Heart right ventricle (tissue), 16 donors: ENCODE measurements around the gene SCGB1C2. TPM values are rescaled to one million over a fixed set of nuclear protein-coding genes. Genes with fewer than 3 reads are reported as not detected.

Experiments used
- ATAC-seq, 8 donors: fragments of 200-7000 bp; cut with Tn5 transposase; one replicate each; pipeline ENCODE4 v1.9.1; 2020; ENCODE audit warnings: mild to moderate bottlenecking in 8 of 8, moderate library complexity in 8 of 8, moderate number of reproducible peaks in 1 of 8
- DNase-seq, 2 donors: peaks; one replicate each; pipeline ENCODE4 v3.0.0-alpha.2; 2020
- H3K27ac ChIP-seq, 10 donors: fragments of 200-600 bp; sonication (generic) in 2 of 10; one replicate each; pipeline versions ENCODE4 v1.5.0 to v1.8.0; 2020 to 2022; ENCODE audit warnings: mild to moderate bottlenecking in 3 of 10
- H3K27me3 ChIP-seq, 7 donors: fragments of 200-600 bp; one replicate each; pipeline ENCODE4 v1.8.0; 2021 to 2022; ENCODE audit warnings: mild to moderate bottlenecking in 2 of 7
- H3K36me3 ChIP-seq, 9 donors: fragments of 200-600 bp; sonication (generic) in 1 of 9; one replicate each; pipeline versions ENCODE4 v1.5.0 to v1.8.0; 2020 to 2022; ENCODE audit warnings: mild to moderate bottlenecking in 2 of 9
- H3K4me1 ChIP-seq, 9 donors: fragments of 200-600 bp; sonication (generic) in 1 of 9; one replicate each; pipeline versions ENCODE4 v1.5.0 to v1.8.0; 2020 to 2022; ENCODE audit warnings: mild to moderate bottlenecking in 4 of 9
- H3K4me3 ChIP-seq, 10 donors: fragments of 200-600 bp; sonication (generic) in 2 of 10; one replicate each; pipeline versions ENCODE4 v1.5.0 to v1.8.0; 2020 to 2022; ENCODE audit warnings: mild to moderate bottlenecking in 7 of 10, moderate library complexity in 2 of 10
- H3K9me3 ChIP-seq, 11 donors: fragments of 200-600 bp in 10 of 11; sonication (generic) in 2 of 11; one replicate each; pipeline versions ENCODE4 v1.5.0 to v1.8.0; 2013 to 2022; ENCODE audit warnings: mild to moderate bottlenecking in 2 of 11, control low read depth in 1 of 11, moderate library complexity in 1 of 11
- WGBS, 2 donors: extraction: QIAGEN DNeasy Blood & Tissue Kit; methylation state at CpG; one replicate each; pipeline ENCODE4 v1.1.7; 2013; ENCODE audit warnings: inconsistent platforms in 1 of 2; 5-methylcytosine and 5-hydroxymethylcytosine counted together
- intact Hi-C, 10 donors: fragments of 100-400 bp; cut with DNase I; formaldehyde crosslinking; loops; one replicate each; pipeline versions ENCODE4 v1.11.1 to v1.14.2; 2022
- polyA plus RNA-seq, 2 donors: library from polyadenylated mRNA; stranded (reverse); fragments of 200-250 nt; gene quantifications; one replicate each; pipeline ENCODE4 v1.2.3, GENCODE V29; 2013
- total RNA-seq, 10 donors: library from RNA; stranded (reverse); fragmentation: NEBNext Ultra II Directional in 3 of 10; extraction: Animal tissue kit (Norgen Biotek cat#: 25700) in 3 of 10; gene quantifications; one replicate each; pipeline versions ENCODE4 v1.2.1 to v1.2.4, GENCODE V29; 2021 to 2023
- TF ChIP-seq, protein P1 (sequence below), 9 donors: fragments of 200-600 bp; sonication (generic) in 2 of 9; IDR thresholded peaks; one replicate each; pipeline versions ENCODE4 v1.5.0 to v1.8.0; 2021 to 2022; ENCODE audit warnings: antibody characterized with exemption in 9 of 9, mild to moderate bottlenecking in 5 of 9, moderate library complexity in 1 of 9
- donor health status: Arrhythmogenic right ventricular cardiomyopathy.
- donor health status: ischemic (EF 13 %, LVEDD 7.1; RV severe dilation, severe dysfunction).
- donor health status: healthy with polysubstance abuse.
- donor health status: DM: no; HTN: yes; CAD: no.
- donor health status: DM: no; HTN: no; CAD: no.
- donor health status: ischemic (EF 25% LVEDD 6.9; RV normal size, moderate dysfunction).
- donor health status: ischemic (EF 25% LVEDD 5.7; RV mildly dilated, moderate dysfunction).
- donor health status: healthy.
- donor health status: DM: yes; HTN: yes; CAD: no.
- donor health status: Ischemic cardiomyopathy.
- donor health status: ischemic (EF 35%, LVEDD 5.7; RV mildly dilated, moderate dysfunction).
- donor health status: nonischemic (EF 11% LVEDD 7.7; RV severe dilation, severe dysfunction).
- donor health status: DM: yes; HTN: yes; CAD: no.
- donor health status: PGD.
- donor health status: ischemic (EF 29% LVEDD 5.4; RV normal size, mild dysfunction).
- donor health status: nonischemic (EF 23%, LVEDD 6.1; RV moderate dilation, normal function).

SCGB1C2 gene
- total and polyA plus RNA-seq, 12 donors = not detected

DNA sequence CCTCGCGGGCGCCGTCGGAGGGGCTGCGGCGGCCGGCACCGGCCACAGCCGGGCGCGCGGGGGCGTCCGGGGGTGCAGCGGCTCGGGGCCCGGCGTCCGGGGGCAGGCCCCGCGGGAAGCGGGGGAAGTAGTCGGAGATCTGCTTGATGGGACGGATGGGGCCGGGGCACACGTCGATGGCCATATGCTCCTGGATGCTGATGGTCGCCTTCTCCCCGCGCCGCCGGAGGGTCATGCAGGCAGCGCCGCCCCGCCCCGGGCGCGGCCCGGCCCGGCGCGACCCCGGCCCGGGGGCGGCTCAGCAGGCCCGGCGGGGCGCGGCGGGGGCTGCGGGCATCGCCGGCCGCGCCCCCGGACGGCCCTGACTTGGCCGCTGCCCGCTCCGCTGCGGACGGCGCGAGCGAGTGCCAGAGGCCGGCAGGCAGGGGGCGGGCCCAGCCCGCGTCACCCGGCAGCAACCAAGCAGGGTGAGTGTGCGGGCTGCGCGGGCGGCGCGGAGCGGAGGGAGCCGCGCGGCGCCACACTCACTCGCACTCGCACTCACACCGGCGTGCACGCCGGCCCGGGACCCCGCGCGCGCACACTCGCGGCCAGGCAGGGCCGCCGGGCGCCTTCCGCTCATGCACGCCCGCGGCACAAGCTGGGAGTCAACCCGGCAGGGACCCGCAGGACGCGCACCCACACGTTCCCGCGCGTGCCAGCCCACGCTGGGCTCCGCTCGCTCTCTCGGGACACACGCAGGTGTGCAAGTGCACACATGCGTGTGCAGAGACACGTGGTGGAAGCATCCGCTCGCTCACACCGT lies 44.1 kb downstream of the SCGB1C2 start, which contains the start of gene DOC2B:
Gene DOC2B (minus strand): TSS at position 406 of the 805 bp plus-strand sequence. CDS start 171 bp downstream, at position 235.
- TF ChIP-seq, protein P1, sequence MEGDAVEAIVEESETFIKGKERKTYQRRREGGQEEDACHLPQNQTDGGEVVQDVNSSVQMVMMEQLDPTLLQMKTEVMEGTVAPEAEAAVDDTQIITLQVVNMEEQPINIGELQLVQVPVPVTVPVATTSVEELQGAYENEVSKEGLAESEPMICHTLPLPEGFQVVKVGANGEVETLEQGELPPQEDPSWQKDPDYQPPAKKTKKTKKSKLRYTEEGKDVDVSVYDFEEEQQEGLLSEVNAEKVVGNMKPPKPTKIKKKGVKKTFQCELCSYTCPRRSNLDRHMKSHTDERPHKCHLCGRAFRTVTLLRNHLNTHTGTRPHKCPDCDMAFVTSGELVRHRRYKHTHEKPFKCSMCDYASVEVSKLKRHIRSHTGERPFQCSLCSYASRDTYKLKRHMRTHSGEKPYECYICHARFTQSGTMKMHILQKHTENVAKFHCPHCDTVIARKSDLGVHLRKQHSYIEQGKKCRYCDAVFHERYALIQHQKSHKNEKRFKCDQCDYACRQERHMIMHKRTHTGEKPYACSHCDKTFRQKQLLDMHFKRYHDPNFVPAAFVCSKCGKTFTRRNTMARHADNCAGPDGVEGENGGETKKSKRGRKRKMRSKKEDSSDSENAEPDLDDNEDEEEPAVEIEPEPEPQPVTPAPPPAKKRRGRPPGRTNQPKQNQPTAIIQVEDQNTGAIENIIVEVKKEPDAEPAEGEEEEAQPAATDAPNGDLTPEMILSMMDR (IDR thresholded peaks at IDR 0.05) = peak in 3 of 9 donors; percentile 12 to 20 (median 17)
- H3K27me3 ChIP-seq = peaks cover 13 to 68% (median 38%) of the 10 kb centered on the region in 7 donors
- H3K36me3 ChIP-seq = no peaks in the 10 kb centered on the region
- ATAC-seq (peak; percentile 38 to 85 (median 70)), DNase-seq (peak; percentile 31 to 63)
- intact Hi-C loops = no loop called here
- H3K4me1 ChIP-seq = peaks cover 2 to 59% (median 31%) of the 10 kb centered on the region in 9 donors
- peak within 1 kb of the TSS; percentile 32 to 75 (median 61) for H3K4me3 ChIP-seq
- peak within 1 kb of the TSS; percentile 75 to 94 (median 84) for H3K27ac ChIP-seq
- no peaks in the 10 kb centered on the region for H3K9me3 ChIP-seq
- WGBS, 2 donors = 2 to 3% methylated on average over 63 to 120 of the region's 120 CpGs

DNA sequence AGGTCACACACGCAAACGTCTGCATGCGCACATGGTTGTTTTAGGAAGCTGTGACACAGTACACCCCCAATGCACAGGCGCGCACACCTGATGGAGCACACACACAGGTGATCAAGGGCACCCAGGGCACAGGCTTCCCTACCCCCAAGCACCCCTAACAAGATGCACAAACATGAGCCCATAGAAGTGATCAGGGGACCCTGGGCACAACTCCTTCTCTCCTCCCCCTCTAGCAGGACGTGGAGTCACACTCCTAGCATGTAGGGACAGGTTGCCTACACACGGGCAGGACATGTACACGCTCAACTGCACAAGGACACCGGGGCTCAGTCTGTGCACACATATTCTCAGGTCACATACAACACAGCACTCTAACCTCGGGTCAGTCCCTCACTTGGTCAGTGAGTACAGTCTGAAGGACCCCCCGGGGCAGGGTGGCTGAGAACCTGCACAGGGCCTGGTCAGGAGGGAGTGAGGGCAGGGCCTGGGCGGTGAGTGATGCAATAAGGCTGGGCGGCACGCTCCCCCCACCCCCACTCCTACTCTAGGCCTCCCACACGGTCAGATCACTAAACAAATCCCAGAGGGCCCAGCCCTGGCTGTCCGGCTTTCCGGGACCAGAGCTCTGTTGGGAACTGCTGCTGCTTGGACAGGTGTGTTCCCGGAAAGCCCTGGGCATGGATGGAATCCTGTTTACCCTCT lies 44.8 kb downstream of the SCGB1C2 start:
- peak overlapping the region in 9 of 10 donors; percentile 31 to 66 (median 42) for H3K4me3 ChIP-seq
- TF ChIP-seq, protein P1 (IDR thresholded peaks at IDR 0.05) = no peak
- H3K36me3 ChIP-seq = no peaks in the 10 kb centered on the region
- peaks cover 13 to 67% (median 37%) of the 10 kb centered on the region in 7 donors for H3K27me3 ChIP-seq
- 40 to 42% methylated on average over 18 of the region's 18 CpGs for WGBS, 2 donors
- peak overlapping the region in 6 of 10 donors; percentile 3 to 42 (median 28) for H3K27ac ChIP-seq
- ATAC-seq = peak in 5 of 8 donors; percentile 14 to 54 (median 34)
- peaks cover 2 to 59% (median 31%) of the 10 kb centered on the region in 9 donors for H3K4me1 ChIP-seq
- intact Hi-C loops = no loop called here
- no peak for DNase-seq
- H3K9me3 ChIP-seq = no peaks in the 10 kb centered on the region

DNA sequence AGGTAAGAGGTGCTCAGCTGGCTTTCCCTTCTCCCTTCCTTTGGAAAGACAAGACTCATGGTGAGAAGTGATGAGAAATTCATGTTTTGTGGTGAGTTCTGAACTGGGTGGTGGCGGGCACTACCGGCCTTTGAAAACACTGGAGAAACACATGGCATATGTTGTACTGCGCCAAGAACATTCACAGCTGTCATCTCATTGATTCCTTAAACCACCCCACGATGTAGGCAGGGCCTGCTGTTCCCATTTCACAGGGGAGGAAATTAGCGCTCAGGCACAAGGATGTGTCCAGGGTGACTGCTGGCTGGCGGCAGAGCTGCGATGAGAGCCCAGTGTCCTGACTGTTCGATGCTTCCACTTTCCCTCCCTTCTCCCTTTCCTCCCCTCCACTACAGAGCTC lies 45.7 kb downstream of the SCGB1C2 start:
- intact Hi-C loops = no loop called here
- H3K4me1 ChIP-seq = peaks cover 2 to 57% (median 31%) of the 10 kb centered on the region in 9 donors
- peaks cover 13 to 60% (median 35%) of the 10 kb centered on the region in 7 donors for H3K27me3 ChIP-seq
- no peak for DNase-seq
- ATAC-seq = no peak
- no peak overlapping the region for H3K27ac ChIP-seq
- no peaks in the 10 kb centered on the region for H3K36me3 ChIP-seq
- 61 to 67% methylated on average over 8 of the region's 8 CpGs for WGBS, 2 donors
- TF ChIP-seq, protein P1 (IDR thresholded peaks at IDR 0.05) = no peak
- no peaks in the 10 kb centered on the region for H3K9me3 ChIP-seq
- H3K4me3 ChIP-seq = no peak overlapping the region

DNA sequence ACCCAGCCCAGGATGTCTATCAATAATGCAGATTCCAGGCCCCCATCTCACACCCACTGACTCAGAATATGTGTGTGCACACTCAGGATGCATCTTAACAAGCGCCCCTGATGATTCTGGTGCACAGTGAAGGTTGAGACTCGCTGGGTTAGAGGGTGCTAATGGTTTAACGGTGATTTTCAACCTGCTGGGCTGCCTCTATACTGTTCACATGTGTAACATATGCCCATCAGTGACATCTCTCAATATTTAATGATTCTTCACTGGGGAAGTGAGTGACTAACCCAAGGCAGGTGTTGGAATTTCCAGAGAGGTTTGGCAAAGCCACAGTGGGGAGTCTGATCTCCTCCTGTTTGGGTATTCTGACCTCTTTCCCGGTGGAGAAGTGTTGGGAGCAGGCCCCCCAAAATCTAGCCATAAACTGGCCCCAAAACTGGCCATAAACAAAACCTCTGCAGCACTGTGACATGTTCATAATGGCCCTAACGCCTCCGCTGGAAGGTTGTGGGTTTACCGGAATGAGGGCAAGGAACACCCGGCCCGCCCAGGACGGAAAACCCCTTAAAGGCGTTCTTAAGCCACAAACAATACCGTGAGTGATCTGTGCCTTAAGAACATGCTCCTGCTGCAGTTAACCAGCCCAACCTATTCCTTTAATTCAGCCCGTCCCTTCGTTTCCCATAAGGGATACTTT lies 48.2 kb downstream of the SCGB1C2 start:
- H3K27ac ChIP-seq = peak overlapping the region in 4 of 10 donors; percentile 3 to 52 (median 35)
- H3K4me3 ChIP-seq = no peak overlapping the region
- H3K9me3 ChIP-seq = no peaks in the 10 kb centered on the region
- TF ChIP-seq, protein P1 (IDR thresholded peaks at IDR 0.05) = no peak
- intact Hi-C loops = no loop called here
- H3K27me3 ChIP-seq = peaks cover 4 to 40% (median 24%) of the 10 kb centered on the region in 7 donors
- ATAC-seq = no peak
- peaks cover 0 to 33% (median 11%) of the 10 kb centered on the region in 9 donors for H3K4me1 ChIP-seq
- H3K36me3 ChIP-seq = no peaks in the 10 kb centered on the region
- no peak for DNase-seq
- 58 to 63% methylated on average over 14 of the region's 14 CpGs for WGBS, 2 donors
